ENCODE measurements around the gene BCAS3.
"Not testable (repeated sequence)": the region's sequence is repeated elsewhere in the genome, so short reads cannot be mapped to it uniquely, and the experiment has no call there.

BCAS3 gene

DNA sequence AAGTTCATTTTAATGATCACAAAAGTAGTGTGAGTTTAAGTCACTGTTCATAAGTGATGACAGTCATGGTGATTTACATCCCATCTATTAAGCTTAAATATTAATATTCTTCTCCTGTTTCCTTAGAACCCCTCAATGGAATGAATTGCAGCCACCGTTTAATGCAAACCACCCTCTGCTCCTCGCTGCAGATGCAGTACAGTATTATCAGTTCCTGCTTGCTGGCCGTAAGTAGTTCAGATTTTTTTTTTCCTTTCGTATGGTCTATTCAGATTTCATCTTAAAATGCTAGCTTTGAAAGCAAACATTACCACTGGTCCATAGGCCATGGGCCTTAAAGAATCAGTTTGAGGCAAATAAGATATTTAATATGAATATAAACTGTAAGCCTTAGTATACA lies 363.0 kb downstream of the BCAS3 start:
- POLR2A ChIA-PET (ENCODE audit: low non-redundant PET) = no interaction called here
- CTCF ChIA-PET = interaction anchor here (0.7 to 0.8 kb wide), 2 partner anchors 12 to 198 kb away, joined by 3 read pairs; no protein-coding TSS in a partner anchor
- no peak for DNase-seq (ENCODE audit: low spot score)

GRCh38 chr17:61042348-61042747 lies 364.7 kb downstream of the BCAS3 start:
- POLR2A ChIA-PET (ENCODE audit: low non-redundant PET); CTCF ChIA-PET; DNase-seq (ENCODE audit: low spot score); H3K27ac ChIP-seq: not testable (repeated sequence)

More for the DNA sequence above, 363.0 kb downstream of the BCAS3 start:
- no peak for TF ChIP-seq CTCF (conservative IDR thresholded peaks at IDR 0.05; ENCODE audit: low read depth)
- H3K27ac ChIP-seq = no peak overlapping the region

GRCh38 chr17:61047515-61047914 lies 369.9 kb downstream of the BCAS3 start:
- no peak for DNase-seq (ENCODE audit: low spot score)
- ChIA-PET CTCF (interaction anchor here (0.7 kb wide), 1 partner anchor 243 kb away, joined by 3 read pairs; no protein-coding TSS in a partner anchor), POLR2A (ENCODE audit: low non-redundant PET) (no interaction called here)
- no peak for TF ChIP-seq CTCF (conservative IDR thresholded peaks at IDR 0.05; ENCODE audit: low read depth)
- no peak overlapping the region for H3K27ac ChIP-seq

DNA sequence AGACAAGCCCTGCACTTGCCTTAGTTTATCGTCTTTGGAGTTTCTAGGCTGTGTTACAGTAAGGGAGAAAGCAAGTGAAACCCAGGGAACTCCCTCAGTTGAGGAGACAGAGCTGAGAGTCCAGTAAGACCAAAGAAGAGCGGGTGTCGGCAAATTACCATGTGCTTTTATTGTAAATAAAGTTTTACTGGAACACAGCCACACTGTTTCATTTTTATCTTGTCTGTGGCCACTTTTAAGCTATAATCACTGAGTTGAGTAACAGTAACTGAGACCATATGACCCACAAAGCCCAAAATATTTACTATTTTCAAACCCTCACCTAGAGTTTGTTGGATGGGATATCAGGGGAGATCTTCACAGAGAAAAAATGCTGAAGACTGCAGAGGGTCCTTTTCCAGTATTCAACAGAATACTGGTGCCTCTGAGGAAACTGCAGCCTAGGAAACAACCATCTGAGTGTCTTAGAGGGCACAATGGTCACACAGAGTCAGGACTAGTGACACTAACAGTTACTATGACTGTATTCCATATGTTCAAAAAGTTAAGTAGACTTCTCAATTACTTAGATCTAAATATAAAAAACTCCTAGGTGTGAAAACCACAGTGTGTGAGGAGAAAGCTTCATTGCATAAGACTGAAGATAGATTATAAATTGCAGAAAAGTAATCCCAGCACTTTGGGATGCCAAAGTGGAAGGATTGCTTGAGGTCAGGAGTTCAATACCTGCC lies 370.9 kb downstream of the BCAS3 start:
- ChIA-PET CTCF (no interaction called here), POLR2A (ENCODE audit: low non-redundant PET) (no interaction called here)
- H3K27ac ChIP-seq = no peak overlapping the region
- no peak for DNase-seq (ENCODE audit: low spot score)
- TF ChIP-seq CTCF (conservative IDR thresholded peaks at IDR 0.05; ENCODE audit: low read depth) = no peak

GRCh38 chr17:61053469-61053868 lies 375.8 kb downstream of the BCAS3 start:
- CTCF ChIA-PET = no interaction called here
- POLR2A ChIA-PET (ENCODE audit: low non-redundant PET) = no interaction called here
- no peak for DNase-seq (ENCODE audit: low spot score)
- H3K27ac ChIP-seq = no peak overlapping the region
- no peak for TF ChIP-seq CTCF (conservative IDR thresholded peaks at IDR 0.05; ENCODE audit: low read depth)

DNA sequence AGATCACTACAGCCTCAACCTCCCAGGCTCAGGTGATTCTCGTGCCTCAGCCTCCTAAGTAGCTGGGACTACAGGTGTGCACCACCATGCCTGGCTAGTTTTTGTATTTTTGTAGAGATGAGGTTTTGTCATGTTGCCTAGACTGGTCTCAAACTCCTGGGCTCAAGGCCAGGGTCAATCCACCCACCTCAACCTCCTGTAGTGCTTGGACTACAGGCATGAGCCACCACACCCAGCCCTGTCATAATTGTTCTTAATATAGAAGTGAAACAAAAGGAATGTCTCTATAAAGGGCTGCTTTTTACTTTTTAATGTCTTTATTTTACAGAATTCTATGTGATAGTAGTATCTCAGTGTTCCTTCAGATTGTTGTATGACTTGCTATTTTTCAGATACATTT lies 376.8 kb downstream of the BCAS3 start:
- TF ChIP-seq CTCF (conservative IDR thresholded peaks at IDR 0.05; ENCODE audit: low read depth) = no peak
- DNase-seq (ENCODE audit: low spot score) = no peak
- ChIA-PET POLR2A (ENCODE audit: low non-redundant PET) (no interaction called here), CTCF (no interaction called here)
- H3K27ac ChIP-seq = no peak overlapping the region

DNA sequence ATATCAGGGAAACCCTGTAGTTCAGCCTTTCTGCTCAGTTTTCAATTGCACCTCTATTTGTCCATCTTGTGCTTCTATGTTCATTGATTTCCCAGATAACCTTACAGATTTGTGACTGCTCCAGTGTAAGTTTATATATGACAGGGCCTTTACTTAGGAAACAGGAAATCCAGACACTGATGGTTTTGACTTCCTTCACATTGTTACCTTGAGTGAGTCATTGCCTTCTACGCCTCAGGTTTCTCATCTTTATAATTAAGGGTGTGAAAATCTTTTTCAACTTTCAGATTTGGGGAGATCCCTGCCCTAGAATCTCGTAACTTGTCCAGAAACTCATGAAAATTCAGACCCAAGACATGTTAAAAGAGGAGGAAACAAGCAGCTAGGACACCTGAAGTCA lies 379.6 kb downstream of the BCAS3 start:
- no peak overlapping the region for H3K27ac ChIP-seq
- TF ChIP-seq CTCF (conservative IDR thresholded peaks at IDR 0.05; ENCODE audit: low read depth) = no peak
- POLR2A ChIA-PET (ENCODE audit: low non-redundant PET) = no interaction called here
- peak; percentile 5 for DNase-seq (ENCODE audit: low spot score)
- CTCF ChIA-PET = no interaction called here

All from RWPE1 (cell line).